H1 (cell line): ENCODE measurements around the gene CORO2B.

Experiments used
- BCL11A ChIP-seq, 2 experiments: IDR thresholded peaks; one replicate each; pipeline ENCODE4 v1.6.1; 2011; ENCODE audit warnings: low read depth in 2 of 2, low read length in 2 of 2, mild to moderate bottlenecking in 2 of 2
- CEBPB ChIP-seq: IDR thresholded peaks from 2 replicates; pipeline ENCODE4 v1.6.1; 2012; ENCODE audit warnings: low read depth, low read length
- CTCF ChIP-seq, 3 experiments: IDR thresholded peaks; 1 replicate in 2 of 3; 2 replicates in 1 of 3; pipeline versions ENCODE4 v1.5.1 to v1.6.1; 2011; ENCODE audit warnings: low read length in 3 of 3, mild to moderate bottlenecking in 3 of 3, inconsistent platforms in 2 of 3, low read depth in 1 of 3, moderate library complexity in 1 of 3; ENCODE audit not compliant: insufficient read depth in 1 of 3; ENCODE audit errors: control extremely low read depth in 1 of 3
- EZH2 ChIP-seq: fragments of 200-600 bp; sonication (generic); IDR thresholded peaks from 2 replicates; pipeline ENCODE4 v1.7.1; 2012; ENCODE audit warnings: low read depth, mild to moderate bottlenecking, moderate library complexity, low read length, inconsistent platforms; ENCODE audit not compliant: severe bottlenecking
- JUN ChIP-seq: IDR thresholded peaks from 2 replicates; pipeline ENCODE4 v1.6.1; 2011; ENCODE audit warnings: low read depth, mild to moderate bottlenecking, improper control_type of control experiment, low read length
- JUND ChIP-seq: IDR thresholded peaks from 2 replicates; pipeline ENCODE4 v1.6.1; 2011; ENCODE audit warnings: mild to moderate bottlenecking, improper control_type of control experiment, low read length
- POLR2A ChIP-seq, 2 experiments: IDR thresholded peaks; 1 replicate in 1 of 2; 2 replicates in 1 of 2; pipeline ENCODE4 v1.6.1; 2011; ENCODE audit warnings: low read depth in 2 of 2, low read length in 2 of 2, mild to moderate bottlenecking in 2 of 2; ENCODE audit errors: control extremely low read depth in 1 of 2
- POLR2AphosphoS5 ChIP-seq: IDR thresholded peaks from 2 replicates; pipeline ENCODE4 v1.6.1; 2011; ENCODE audit warnings: low read depth, low read length
- RFX5 ChIP-seq: IDR thresholded peaks from 2 replicates; pipeline ENCODE4 v1.6.1; 2011; ENCODE audit warnings: low read depth, low read length, improper control_type of control experiment, borderline replicate concordance
- RNF2 ChIP-seq: fragments of 200-900, 300-1000 bp; sonication (generic); IDR thresholded peaks from 2 replicates; pipeline ENCODE4 v1.7.1; 2016; ENCODE audit warnings: borderline replicate concordance, low read depth, mild to moderate bottlenecking, antibody characterized with exemption, low read length; ENCODE audit not compliant: poor library complexity, severe bottlenecking; ENCODE audit errors: missing control alignments
- SP1 ChIP-seq: IDR thresholded peaks from 2 replicates; pipeline ENCODE4 v1.6.1; 2011; ENCODE audit warnings: low read depth, low read length
- SRF ChIP-seq: IDR thresholded peaks from 2 replicates; pipeline ENCODE4 v1.6.1; 2011; ENCODE audit warnings: mild to moderate bottlenecking, low read depth, low read length, moderate library complexity
- ZNF274 ChIP-seq: IDR thresholded peaks from 2 replicates; pipeline ENCODE4 v1.7.0; 2012; ENCODE audit warnings: low read length, borderline replicate concordance; ENCODE audit errors: extremely low read depth

DNA sequence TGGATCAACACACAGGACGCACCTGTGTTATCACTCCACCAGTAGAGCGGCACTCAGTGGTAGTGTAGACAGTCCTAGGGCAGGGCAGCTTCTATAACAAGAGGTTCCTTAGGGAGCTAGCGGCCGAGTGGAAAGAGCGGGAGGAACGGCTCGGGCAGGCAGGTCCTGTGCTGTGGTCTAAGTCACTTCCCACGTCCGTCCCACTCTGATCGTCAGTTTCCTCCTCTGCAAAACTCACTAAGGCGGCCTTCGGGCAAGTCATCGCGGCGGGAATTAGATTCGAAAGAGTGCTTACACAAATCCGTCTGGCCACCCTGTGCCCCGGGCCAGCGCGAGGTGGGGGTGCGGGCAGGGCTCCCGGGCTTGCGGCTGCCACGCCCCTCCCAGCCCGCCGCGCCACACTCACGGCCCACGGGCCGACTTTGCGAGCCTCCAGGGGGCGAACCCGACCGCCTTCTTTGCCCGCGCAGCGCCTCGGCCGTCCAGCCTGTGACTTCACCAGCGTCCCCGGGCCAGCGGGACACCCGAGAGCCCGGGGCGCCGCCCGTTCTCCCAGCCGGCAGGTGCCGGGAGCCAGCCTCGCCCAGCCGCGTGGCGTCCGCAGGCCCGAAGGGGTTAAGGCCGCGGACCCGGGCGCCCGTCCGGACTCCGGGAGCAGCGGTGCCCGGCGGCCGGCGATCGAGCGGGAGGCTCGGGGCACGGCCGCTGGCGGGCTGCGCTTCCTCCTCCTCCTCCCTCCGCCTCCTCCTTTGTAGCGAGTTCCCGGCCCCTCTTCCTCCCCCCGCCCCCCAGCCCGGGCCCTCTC is 416 bp upstream of the CORO2B start:
- no peak for TF ChIP-seq JUND
- peak in 1 of 3 experiments; percentile 30; a peak in 2 of 4 replicates for TF ChIP-seq CTCF (IDR thresholded peaks at IDR 0.05; ENCODE audit: control extremely low read depth in 1 of 3, insufficient read depth in 1 of 3, low read depth in 1 of 3, low read length in 3 of 3)
- TF ChIP-seq CEBPB, result no peak
- no peak for TF ChIP-seq SRF
- no peak for TF ChIP-seq SP1
- no peak for TF ChIP-seq POLR2A (IDR thresholded peaks at IDR 0.05; ENCODE audit: control extremely low read depth in 1 of 2, low read depth in 2 of 2, low read length in 2 of 2)
- no peak for TF ChIP-seq ZNF274
- no peak for TF ChIP-seq JUN
- no peak for TF ChIP-seq RFX5
- TF ChIP-seq EZH2, result peak; percentile 55
- no peak for TF ChIP-seq BCL11A (IDR thresholded peaks at IDR 0.05; ENCODE audit: low read depth in 2 of 2, low read length in 2 of 2)
- TF ChIP-seq POLR2AphosphoS5, result no peak
- TF ChIP-seq RNF2, result no peak
